ENCODE data around the gene COL26A1.
"Not testable (repeated sequence)": the region's sequence is repeated elsewhere in the genome, so short reads cannot be mapped to it uniquely, and the experiment has no call there.

The COL26A1 gene

GRCh38 chr7:101468546-101469275 is 106.0 kb downstream of the COL26A1 start:
- H3K23ac ChIP-seq (ENCODE audit: low read length), result no peak overlapping the region
- H2AK5ac ChIP-seq (ENCODE audit: low read length), result no peak overlapping the region
- no peak overlapping the region for H3K18ac ChIP-seq (ENCODE audit: low read length)
- H3K9ac ChIP-seq (ENCODE audit: low read length), result no peak overlapping the region
- no peak overlapping the region for H2BK120ac ChIP-seq (ENCODE audit: low read depth, low read length)
- no peak overlapping the region for H3K56ac ChIP-seq (ENCODE audit: low read length)
- H4K5ac ChIP-seq (ENCODE audit: low read length), result no peak overlapping the region
- no peaks in the 10 kb centered on the region for H3K4me1 ChIP-seq (ENCODE audit: control insufficient read depth, low read depth, low read length)
- WGBS (ENCODE audit: extremely low coverage, insufficient coverage, low lambda C conversion rate), result no CpG with 5 or more reads among the region's 14 CpGs
- H3K79me2 ChIP-seq (ENCODE audit: control insufficient read depth, insufficient read depth, low read length), result no peaks in the 10 kb centered on the region
- H3K79me1 ChIP-seq (ENCODE audit: low read length), result no peaks in the 10 kb centered on the region
- no peak overlapping the region for H3K4ac ChIP-seq (ENCODE audit: low read depth, low read length)
- no peak overlapping the region for H3K4me3 ChIP-seq (ENCODE audit: low read length)
- no peak for DNase-seq
- no peak overlapping the region for H4K8ac ChIP-seq (ENCODE audit: low read depth, low read length)
- no peak overlapping the region for H3K4me2 ChIP-seq (ENCODE audit: low read length)
- H3K27me3 ChIP-seq (ENCODE audit: insufficient read depth, low read length, poor library complexity), result no peaks in the 10 kb centered on the region
- no peaks in the 10 kb centered on the region for H3K36me3 ChIP-seq (ENCODE audit: control insufficient read depth, insufficient read depth, low read length)
- H3K27ac ChIP-seq (ENCODE audit: low read depth, low read length), result no peak overlapping the region
- H2BK15ac ChIP-seq (replicated peaks; ENCODE audit: low read depth), result no peak overlapping the region
- H2BK5ac ChIP-seq (ENCODE audit: low read length), result no peak overlapping the region

- H3K27ac ChIP-seq (ENCODE audit: low read depth, low read length), result no peak overlapping the region
These were observed 108.2 kb downstream of the COL26A1 start for GRCh38 chr7:101470668-101471487.

DNA sequence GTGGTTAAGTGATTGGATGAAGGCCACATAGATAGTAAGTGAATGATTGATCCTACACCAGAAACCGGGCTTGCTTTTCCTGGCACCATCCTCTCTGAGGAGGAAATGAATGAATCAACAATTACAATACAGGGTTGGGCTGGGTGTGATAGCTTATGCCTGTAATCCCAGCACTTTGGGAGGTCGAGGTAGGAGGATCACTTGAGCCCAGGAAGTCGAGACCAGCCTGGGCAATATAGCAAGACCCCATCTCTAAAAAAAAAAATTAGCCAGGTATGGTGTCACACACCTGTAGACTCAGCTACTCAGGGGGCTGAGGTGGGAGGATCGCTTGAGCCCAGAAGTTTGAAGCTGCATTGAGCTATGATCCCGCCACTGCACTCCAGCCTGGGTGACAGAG is 111.5 kb downstream of the COL26A1 start:
- Histone ChIP-seq H3K23ac (ENCODE audit: low read length) (no peak overlapping the region), H4K5ac (ENCODE audit: low read length) (no peak overlapping the region), H3K79me1 (ENCODE audit: low read length) (no peaks in the 10 kb centered on the region), H3K79me2 (ENCODE audit: control insufficient read depth, insufficient read depth, low read length) (no peaks in the 10 kb centered on the region), H3K9ac (ENCODE audit: low read length) (no peak overlapping the region), H2BK15ac (replicated peaks; ENCODE audit: low read depth) (no peak overlapping the region), H3K4me1 (ENCODE audit: control insufficient read depth, low read depth, low read length) (no peaks in the 10 kb centered on the region), H2AK5ac (ENCODE audit: low read length) (no peak overlapping the region), H3K4me3 (ENCODE audit: low read length) (no peak overlapping the region), H3K4me2 (ENCODE audit: low read length) (no peak overlapping the region), H3K56ac (ENCODE audit: low read length) (no peak overlapping the region), H2BK120ac (ENCODE audit: low read depth, low read length) (no peak overlapping the region), H3K27me3 (ENCODE audit: insufficient read depth, low read length, poor library complexity) (no peaks in the 10 kb centered on the region), H3K18ac (ENCODE audit: low read length) (no peak overlapping the region), H3K4ac (ENCODE audit: low read depth, low read length) (no peak overlapping the region), H3K27ac (ENCODE audit: low read depth, low read length) (no peak overlapping the region), H4K8ac (ENCODE audit: low read depth, low read length) (no peak overlapping the region), H3K36me3 (ENCODE audit: control insufficient read depth, insufficient read depth, low read length) (no peaks in the 10 kb centered on the region), H2BK5ac (ENCODE audit: low read length) (no peak overlapping the region)
- DNase-seq, result no peak
- WGBS (ENCODE audit: extremely low coverage, insufficient coverage, low lambda C conversion rate), result no CpG with 5 or more reads among the region's 5 CpGs

More at GRCh38 chr7:101470668-101471487, 108.2 kb downstream of the COL26A1 start:
- no peaks in the 10 kb centered on the region for H3K27me3 ChIP-seq (ENCODE audit: insufficient read depth, low read length, poor library complexity)
- no CpG with 5 or more reads among the region's 9 CpGs for WGBS (ENCODE audit: extremely low coverage, insufficient coverage, low lambda C conversion rate)
- no peak overlapping the region for H4K8ac ChIP-seq (ENCODE audit: low read depth, low read length)
- no peaks in the 10 kb centered on the region for H3K4me1 ChIP-seq (ENCODE audit: control insufficient read depth, low read depth, low read length)
- H3K4me2 ChIP-seq (ENCODE audit: low read length), result no peak overlapping the region
- no peak overlapping the region for H3K4ac ChIP-seq (ENCODE audit: low read depth, low read length)
- no peaks in the 10 kb centered on the region for H3K36me3 ChIP-seq (ENCODE audit: control insufficient read depth, insufficient read depth, low read length)
- no peak overlapping the region for H2BK15ac ChIP-seq (replicated peaks; ENCODE audit: low read depth)
- H3K23ac ChIP-seq (ENCODE audit: low read length), result no peak overlapping the region
- no peak overlapping the region for H3K18ac ChIP-seq (ENCODE audit: low read length)
- no peak overlapping the region for H4K5ac ChIP-seq (ENCODE audit: low read length)
- H3K79me1 ChIP-seq (ENCODE audit: low read length), result no peaks in the 10 kb centered on the region
- H2BK5ac ChIP-seq (ENCODE audit: low read length), result no peak overlapping the region
- no peak overlapping the region for H2BK120ac ChIP-seq (ENCODE audit: low read depth, low read length)
- no peak for DNase-seq
- no peaks in the 10 kb centered on the region for H3K79me2 ChIP-seq (ENCODE audit: control insufficient read depth, insufficient read depth, low read length)
- H3K56ac ChIP-seq (ENCODE audit: low read length), result no peak overlapping the region
- H3K4me3 ChIP-seq (ENCODE audit: low read length), result no peak overlapping the region
- no peak overlapping the region for H2AK5ac ChIP-seq (ENCODE audit: low read length)
- H3K9ac ChIP-seq (ENCODE audit: low read length), result no peak overlapping the region

DNA sequence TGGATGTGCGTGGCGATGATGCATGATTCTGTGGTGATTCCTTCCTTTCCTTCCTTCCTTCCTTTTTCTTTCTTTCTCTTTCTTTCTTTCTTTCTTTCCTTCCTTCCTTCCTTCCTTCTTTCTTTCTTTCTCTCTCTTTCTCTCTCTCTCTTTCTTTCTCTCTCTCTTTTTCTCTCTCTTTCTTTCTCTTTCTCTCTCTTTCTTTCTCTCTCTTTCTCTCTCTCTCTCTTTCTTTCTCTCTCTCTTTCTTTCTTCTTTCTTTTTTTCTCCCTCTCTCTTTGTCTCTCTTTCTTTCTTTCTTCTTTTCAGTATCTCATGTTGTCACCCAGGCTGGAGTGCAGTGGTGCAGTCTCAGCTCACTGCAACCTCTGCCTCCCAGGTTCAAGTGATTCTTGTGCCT is 113.0 kb downstream of the COL26A1 start:
- H3K56ac ChIP-seq (ENCODE audit: low read length); H3K27ac ChIP-seq (ENCODE audit: low read depth, low read length); H3K18ac ChIP-seq (ENCODE audit: low read length); H2AK5ac ChIP-seq (ENCODE audit: low read length); H3K4me1 ChIP-seq (ENCODE audit: control insufficient read depth, low read depth, low read length); H3K79me1 ChIP-seq (ENCODE audit: low read length); H4K8ac ChIP-seq (ENCODE audit: low read depth, low read length); H4K5ac ChIP-seq (ENCODE audit: low read length); H3K9ac ChIP-seq (ENCODE audit: low read length); H2BK120ac ChIP-seq (ENCODE audit: low read depth, low read length); H2BK5ac ChIP-seq (ENCODE audit: low read length); H3K4ac ChIP-seq (ENCODE audit: low read depth, low read length); H3K23ac ChIP-seq (ENCODE audit: low read length); H3K4me3 ChIP-seq (ENCODE audit: low read length); H3K79me2 ChIP-seq (ENCODE audit: control insufficient read depth, insufficient read depth, low read length); H3K36me3 ChIP-seq (ENCODE audit: control insufficient read depth, insufficient read depth, low read length); H2BK15ac ChIP-seq (replicated peaks; ENCODE audit: low read depth); DNase-seq; H3K4me2 ChIP-seq (ENCODE audit: low read length); H3K27me3 ChIP-seq (ENCODE audit: insufficient read depth, low read length, poor library complexity): not testable (repeated sequence)
- no CpG with 5 or more reads among the region's 2 CpGs for WGBS (ENCODE audit: extremely low coverage, insufficient coverage, low lambda C conversion rate)

GRCh38 chr7:101479217-101479616 is 116.5 kb downstream of the COL26A1 start:
- H3K27me3 ChIP-seq (ENCODE audit: insufficient read depth, low read length, poor library complexity), result no peaks in the 10 kb centered on the region
- H3K79me1 ChIP-seq (ENCODE audit: low read length), result no peaks in the 10 kb centered on the region
- no peak overlapping the region for H2AK5ac ChIP-seq (ENCODE audit: low read length)

More at GRCh38 chr7:101479217-101479616, 116.5 kb downstream of the COL26A1 start:
- no peak overlapping the region for H3K23ac ChIP-seq (ENCODE audit: low read length)
- no peak overlapping the region for H3K4ac ChIP-seq (ENCODE audit: low read depth, low read length)
- no peak overlapping the region for H4K8ac ChIP-seq (ENCODE audit: low read depth, low read length)
- no CpG with 5 or more reads among the region's 1 CpG for WGBS (ENCODE audit: extremely low coverage, insufficient coverage, low lambda C conversion rate)
- H3K4me3 ChIP-seq (ENCODE audit: low read length), result no peak overlapping the region
- H3K18ac ChIP-seq (ENCODE audit: low read length), result no peak overlapping the region
- H3K36me3 ChIP-seq (ENCODE audit: control insufficient read depth, insufficient read depth, low read length), result no peaks in the 10 kb centered on the region
- no peaks in the 10 kb centered on the region for H3K79me2 ChIP-seq (ENCODE audit: control insufficient read depth, insufficient read depth, low read length)
- H3K4me2 ChIP-seq (ENCODE audit: low read length), result no peak overlapping the region
- no peak for DNase-seq
- no peak overlapping the region for H3K56ac ChIP-seq (ENCODE audit: low read length)
- no peak overlapping the region for H2BK15ac ChIP-seq (replicated peaks; ENCODE audit: low read depth)
- H2BK120ac ChIP-seq (ENCODE audit: low read depth, low read length), result no peak overlapping the region
- H2BK5ac ChIP-seq (ENCODE audit: low read length), result no peak overlapping the region
- no peak overlapping the region for H3K27ac ChIP-seq (ENCODE audit: low read depth, low read length)
- H3K4me1 ChIP-seq (ENCODE audit: control insufficient read depth, low read depth, low read length), result no peaks in the 10 kb centered on the region
- no peak overlapping the region for H3K9ac ChIP-seq (ENCODE audit: low read length)
- H4K5ac ChIP-seq (ENCODE audit: low read length), result no peak overlapping the region

Measured in mesendoderm (in vitro differentiated cells).